ENCODE data around the gene XPC. TPM values are rescaled to one million over a fixed set of nuclear protein-coding genes. Genes with fewer than 3 reads are reported as not detected.

The XPC gene
- polyA plus RNA-seq, 1 donor = 18.6 TPM

DNA sequence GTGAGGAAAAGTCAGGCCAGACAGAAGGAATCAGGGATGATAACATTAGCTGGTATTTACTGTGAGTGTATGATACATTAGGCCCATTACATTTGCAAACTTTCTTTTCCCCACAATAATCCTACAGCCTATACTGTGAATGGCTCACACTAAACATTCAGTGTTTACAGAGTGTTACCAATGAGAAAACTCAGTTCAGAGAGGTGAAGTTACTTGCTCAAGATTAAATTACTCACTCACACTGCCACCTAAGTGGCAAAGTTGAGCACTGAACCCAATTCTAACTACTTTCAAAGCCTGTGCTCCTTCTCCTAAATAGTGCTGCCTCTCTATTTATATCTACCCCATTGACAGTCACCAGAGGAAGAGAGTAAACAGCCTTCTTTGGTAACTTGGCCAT lies 8.5 kb downstream of the XPC start:
- no peak for DNase-seq

DNA sequence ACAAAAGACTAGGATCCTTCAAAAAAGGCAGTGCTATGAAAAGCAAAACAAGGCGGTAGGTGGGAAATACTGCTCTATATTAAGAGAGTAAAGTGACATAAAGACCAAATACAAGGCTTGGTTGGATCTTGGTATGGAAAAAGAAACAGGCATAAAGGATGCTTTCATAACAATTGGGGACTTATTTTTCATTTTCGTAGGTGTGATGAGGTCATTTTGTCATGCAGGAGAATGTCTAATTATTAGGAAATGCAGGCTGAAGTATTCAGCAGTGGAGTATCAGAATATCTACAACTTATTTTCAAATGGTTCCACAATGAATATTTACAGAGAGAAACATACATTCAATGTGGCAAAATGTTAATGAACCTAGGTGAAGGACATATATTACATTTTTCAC lies 9.0 kb downstream of the XPC start:
- DNase-seq = no peak

DNA sequence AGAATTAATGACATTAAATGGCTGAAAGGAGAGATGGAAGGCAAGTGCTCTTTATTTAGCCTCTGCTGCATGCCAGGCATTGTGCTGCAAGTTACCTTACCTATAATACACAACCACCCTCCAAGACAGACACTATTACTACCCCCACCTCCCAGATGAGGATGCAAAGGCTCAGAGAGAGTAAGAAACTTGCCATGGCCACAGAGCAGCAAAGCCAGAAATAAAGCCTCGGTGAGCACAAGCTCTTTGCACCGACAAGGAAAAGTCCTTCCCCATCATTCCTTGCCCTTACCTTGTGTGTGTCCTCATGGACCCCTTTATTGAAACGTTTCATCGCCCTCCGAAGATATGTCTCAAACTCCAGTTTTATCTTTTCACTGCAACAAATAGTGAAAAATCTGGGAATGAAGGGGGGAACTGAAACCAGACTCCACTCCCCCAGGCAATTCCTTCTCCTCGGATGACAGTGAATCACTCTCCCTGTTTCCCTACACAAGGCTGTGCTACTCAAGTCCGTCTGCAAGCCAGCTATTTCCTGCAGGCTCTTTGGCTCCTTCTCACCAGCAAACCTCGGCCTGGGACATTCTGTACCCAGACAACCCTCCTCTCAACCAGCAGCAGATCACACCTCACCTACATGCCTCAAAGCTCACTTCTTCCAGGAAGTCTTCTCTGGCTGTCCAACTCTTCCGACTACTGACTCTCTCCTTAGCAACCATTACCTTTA lies 11.4 kb downstream of the XPC start:
- no peak for DNase-seq

- no peak for DNase-seq
Measured at GRCh38 chr3:14162178-14162577, 16.2 kb downstream of the XPC start.

GRCh38 chr3:14161282-14161681 lies 17.1 kb downstream of the XPC start:
- DNase-seq = no peak

GRCh38 chr3:14159426-14159825 lies 19.0 kb downstream of the XPC start:
- no peak for DNase-seq

DNA sequence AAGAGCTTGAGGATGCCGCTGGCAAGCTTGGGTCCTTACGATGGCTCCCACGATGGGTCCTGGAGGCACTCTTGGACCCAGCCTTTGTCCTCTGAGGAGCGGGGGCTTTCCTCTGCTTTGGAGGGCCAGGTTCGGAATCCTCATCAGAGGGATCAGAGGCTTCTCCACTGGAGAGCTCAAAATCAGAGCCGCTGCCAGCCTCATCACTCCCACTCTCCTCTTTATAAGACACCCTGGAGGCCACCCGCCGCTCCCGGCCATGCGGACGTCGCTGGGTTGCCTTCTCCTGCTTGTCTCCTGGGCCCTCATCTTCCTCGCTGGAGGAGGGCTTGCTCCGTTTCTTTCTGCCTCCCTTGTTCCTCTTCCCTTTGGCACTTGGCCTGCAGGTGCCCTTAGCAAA lies 20.0 kb downstream of the XPC start:
- no peak for DNase-seq

DNA sequence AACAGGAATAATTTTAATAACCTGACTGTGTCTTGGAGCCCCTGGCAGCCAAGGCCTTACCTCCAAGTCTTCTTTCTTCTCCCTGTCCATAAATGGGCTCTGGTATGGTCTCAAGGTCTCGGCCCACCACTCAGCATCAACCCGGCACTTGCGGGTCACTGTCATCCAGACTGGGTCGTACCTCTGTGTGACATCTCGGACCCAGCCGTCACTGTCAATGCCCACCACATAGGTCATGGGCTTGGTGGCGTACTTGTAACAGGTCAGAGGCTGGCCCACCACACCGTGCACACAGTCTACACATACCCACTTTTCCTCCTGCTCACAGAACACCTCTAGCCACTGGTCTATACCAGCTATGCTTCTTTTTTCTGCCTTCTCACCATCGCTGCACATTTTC lies 20.4 kb downstream of the XPC start:
- DNase-seq = no peak

GRCh38 chr3:14156843-14157561 lies 21.4 kb downstream of the XPC start:
- DNase-seq = no peak

DNA sequence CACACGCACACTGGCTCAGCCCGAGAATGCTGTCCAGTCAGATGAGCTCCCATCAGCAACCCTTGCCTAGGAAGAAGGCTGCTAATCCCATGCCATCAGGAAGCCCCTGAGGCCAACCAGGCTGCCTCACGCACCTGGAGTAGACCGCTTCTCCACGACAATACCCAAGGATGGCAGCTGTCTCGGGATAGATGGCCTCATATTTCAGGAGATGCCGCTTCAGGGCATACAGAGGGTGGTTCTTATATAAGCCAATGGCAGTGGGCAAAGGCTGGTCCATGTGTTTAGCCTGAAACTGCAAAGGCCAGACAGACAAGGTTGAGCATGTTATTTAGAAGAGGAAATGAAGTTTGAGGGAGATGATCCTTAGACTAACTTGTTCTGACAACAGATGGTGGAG lies 22.2 kb downstream of the XPC start:
- DNase-seq = no peak

DNA sequence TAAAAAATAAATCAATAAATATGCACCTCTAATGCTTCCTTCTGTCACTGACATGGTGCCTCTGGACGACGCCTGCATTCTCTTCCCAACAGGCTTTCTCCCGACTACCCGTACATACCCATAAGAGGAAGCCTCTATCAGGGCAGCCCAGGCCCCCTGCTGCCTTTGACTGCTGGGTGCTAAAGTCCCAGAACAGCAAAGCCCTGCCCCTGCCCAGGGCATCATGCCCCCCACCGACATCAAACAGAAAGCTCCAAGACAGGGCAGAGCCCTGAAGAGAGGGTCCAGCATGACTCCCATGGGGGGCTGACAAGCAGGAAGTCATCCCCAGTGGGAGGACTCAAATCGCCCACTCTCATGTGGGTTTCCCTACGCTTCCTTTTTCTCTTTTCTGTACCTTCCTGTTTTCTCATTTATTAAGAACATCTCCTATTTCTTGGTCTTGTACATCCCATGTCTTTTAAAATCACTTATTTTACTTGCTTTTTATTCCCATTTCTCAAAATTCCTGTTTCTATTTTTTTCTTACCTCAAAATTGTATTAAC lies 23.4 kb downstream of the XPC start:
- no peak for DNase-seq

- no peak for DNase-seq
Measured at GRCh38 chr3:14154276-14154675, 24.1 kb downstream of the XPC start.

- no peak for DNase-seq
Measured at GRCh38 chr3:14153663-14154062, 24.7 kb downstream of the XPC start.

GRCh38 chr3:14152963-14153355 lies 25.4 kb downstream of the XPC start:
- DNase-seq = no peak

- DNase-seq = no peak
Measured at GRCh38 chr3:14152233-14152962, 26.0 kb downstream of the XPC start.

DNA sequence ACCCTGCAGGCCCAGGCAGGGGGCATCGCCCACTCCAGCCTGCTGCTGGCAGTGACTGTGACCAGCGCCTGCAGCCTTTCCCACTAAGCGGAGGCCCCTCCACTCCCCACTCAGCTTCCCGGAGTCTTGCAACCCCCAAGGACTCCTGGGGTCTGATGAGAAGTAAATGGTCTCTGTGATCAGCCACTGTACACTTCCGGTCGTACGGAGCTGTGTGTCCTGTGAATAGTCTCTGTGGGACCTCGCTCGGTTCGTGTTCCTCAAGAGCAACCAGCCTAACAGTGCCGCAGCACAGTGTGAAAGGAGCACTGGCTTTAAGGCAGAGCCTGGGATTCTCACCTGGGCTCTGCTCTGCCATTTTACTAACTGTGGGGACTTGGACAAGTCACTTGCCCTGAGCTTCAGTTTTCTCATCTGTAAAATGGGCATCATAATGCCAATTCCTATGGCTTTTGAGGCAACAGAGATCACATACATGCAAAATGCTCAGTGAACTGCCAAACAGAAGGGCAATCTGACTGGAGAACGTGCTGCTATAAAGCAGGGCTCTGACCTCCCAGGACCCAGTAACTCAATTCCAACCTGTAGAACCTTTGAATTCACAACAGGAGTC lies 26.8 kb downstream of the XPC start:
- no peak for DNase-seq

DNA sequence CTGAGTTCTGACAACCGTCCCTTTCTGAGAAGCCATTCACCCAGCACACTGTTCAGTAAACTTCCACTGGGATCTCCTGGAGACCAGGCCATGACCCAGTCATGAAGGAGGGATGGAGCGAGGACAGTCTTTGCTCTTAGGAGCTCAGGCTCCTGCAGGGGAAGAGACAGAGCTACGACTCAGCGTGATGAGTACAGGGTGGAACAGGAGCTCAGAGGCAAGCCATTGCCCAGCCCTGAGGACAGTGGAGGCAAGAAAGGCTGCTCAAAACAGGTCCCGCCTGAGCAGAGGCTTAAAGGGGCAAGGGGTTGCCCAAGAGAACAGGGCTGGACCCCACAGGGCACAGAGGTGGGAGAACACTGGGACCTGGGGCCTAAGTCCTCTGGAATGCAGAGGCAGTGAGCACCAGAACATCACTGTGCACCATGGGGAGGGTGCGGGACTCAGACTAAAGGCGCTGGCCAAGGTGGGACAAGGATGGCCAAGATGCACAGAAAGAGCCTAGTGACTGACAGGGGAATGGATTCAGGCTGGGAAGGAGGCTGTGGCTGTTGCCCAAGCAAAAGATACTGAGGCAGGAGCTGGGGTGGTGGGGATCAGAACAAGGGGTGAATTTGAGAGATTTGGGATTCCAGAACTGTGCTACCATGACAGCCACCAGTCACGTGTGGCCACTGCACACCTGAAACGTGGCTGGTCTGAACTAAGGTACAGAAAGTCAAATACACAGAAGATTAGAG lies 27.7 kb downstream of the XPC start:
- DNase-seq = no peak

GRCh38 chr3:14150078-14150477 lies 28.3 kb downstream of the XPC start:
- no peak for DNase-seq

GRCh38 chr3:14148041-14148985 lies 30.1 kb downstream of the XPC start:
- DNase-seq = no peak

- no peak for DNase-seq
Measured at GRCh38 chr3:14147617-14148016, 30.8 kb downstream of the XPC start.

GRCh38 chr3:14147066-14147435 lies 31.4 kb downstream of the XPC start:
- no peak for DNase-seq

Data from hindlimb muscle (tissue), 1 donor.